ENCODE measurements around the gene PDCL3.

DNA sequence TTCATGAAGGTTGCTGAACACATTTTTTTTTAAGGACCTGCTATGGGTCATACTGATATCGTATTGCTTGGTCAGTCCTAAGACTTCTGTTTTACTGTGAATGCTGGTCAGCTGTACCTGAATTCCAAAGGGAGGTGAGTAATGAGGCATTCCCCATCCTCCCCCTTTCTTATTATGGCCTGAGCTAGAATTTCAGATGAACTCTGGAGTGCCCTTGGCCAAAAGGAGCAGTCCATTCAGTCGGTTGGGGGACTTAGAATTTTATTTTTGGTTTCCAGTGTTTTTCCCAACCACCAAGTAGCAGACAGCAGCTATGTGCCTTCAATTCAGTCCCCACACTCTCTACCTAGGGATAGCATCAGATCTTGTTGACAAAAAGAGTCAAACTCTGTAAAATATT lies 26.9 kb upstream of the PDCL3 start:
- TF ChIP-seq GATA2 (IDR thresholded peaks at IDR 0.05; ENCODE audit: low read depth, low read length) (no peak), GATA3 (IDR thresholded peaks at IDR 0.05; ENCODE audit: low read depth, low read length) (no peak)

Measured in SH-SY5Y (cell line).